ENCODE results near the gene CUX1.

Gene CUX1

DNA sequence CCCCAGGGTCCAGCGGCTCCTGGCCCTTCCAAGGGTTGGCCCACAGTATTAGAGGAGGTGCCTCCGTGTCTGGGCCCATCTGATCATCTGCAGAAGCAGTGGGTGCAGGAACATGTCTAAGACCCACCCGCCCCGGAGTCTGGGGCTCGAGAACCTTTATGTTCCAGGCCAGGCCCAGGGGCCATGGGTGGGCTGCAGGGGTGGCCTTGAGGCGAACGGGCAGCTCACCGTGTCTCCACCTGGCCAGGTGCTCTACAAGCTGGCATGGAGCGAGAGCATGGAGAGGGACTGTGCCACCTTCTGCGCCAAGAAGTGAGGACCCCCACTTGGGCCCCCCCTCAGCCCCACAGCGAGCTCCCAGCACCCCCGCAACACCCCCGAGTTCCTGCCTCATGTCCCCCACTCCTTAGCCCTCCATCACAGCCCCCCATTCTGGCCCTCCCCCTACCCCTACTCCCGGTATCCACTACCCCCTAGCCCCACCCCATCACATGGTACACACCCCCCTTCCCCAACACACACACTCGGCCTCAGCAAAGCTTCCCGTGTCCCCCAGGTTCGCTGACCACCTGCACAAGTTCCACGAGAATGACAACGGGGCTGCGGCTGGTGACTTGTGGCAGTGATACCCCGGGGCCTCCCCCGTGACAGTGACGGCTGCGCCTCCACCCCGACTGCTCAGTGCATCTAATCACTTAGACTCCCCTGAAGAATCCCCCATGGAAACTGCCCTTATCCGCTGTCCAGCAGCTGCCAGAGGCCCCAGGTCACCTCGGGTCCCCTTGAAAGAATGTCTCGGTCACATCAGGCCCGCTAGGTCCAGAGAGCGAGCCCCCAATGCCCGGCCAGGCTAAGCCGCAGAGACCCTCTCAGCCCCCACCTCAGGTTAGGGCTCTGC, 465.3 kb downstream of the CUX1 start:
- H3K4me3 ChIP-seq (replicated peaks; ENCODE audit: insufficient read depth, low read length), result no peak overlapping the region
- TF ChIP-seq POLR2AphosphoS5 (IDR thresholded peaks at IDR 0.05; ENCODE audit: low read depth) (no peak), GABPA (IDR thresholded peaks at IDR 0.05; ENCODE audit: low read depth) (no peak), SPI1 (IDR thresholded peaks at IDR 0.05; ENCODE audit: borderline replicate concordance, low read depth) (no peak)
- TF ChIP-seq, protein P1, sequence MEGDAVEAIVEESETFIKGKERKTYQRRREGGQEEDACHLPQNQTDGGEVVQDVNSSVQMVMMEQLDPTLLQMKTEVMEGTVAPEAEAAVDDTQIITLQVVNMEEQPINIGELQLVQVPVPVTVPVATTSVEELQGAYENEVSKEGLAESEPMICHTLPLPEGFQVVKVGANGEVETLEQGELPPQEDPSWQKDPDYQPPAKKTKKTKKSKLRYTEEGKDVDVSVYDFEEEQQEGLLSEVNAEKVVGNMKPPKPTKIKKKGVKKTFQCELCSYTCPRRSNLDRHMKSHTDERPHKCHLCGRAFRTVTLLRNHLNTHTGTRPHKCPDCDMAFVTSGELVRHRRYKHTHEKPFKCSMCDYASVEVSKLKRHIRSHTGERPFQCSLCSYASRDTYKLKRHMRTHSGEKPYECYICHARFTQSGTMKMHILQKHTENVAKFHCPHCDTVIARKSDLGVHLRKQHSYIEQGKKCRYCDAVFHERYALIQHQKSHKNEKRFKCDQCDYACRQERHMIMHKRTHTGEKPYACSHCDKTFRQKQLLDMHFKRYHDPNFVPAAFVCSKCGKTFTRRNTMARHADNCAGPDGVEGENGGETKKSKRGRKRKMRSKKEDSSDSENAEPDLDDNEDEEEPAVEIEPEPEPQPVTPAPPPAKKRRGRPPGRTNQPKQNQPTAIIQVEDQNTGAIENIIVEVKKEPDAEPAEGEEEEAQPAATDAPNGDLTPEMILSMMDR (IDR thresholded peaks at IDR 0.05; ENCODE audit: insufficient read depth, low read length), result no peak
- TF ChIP-seq, protein P2, sequence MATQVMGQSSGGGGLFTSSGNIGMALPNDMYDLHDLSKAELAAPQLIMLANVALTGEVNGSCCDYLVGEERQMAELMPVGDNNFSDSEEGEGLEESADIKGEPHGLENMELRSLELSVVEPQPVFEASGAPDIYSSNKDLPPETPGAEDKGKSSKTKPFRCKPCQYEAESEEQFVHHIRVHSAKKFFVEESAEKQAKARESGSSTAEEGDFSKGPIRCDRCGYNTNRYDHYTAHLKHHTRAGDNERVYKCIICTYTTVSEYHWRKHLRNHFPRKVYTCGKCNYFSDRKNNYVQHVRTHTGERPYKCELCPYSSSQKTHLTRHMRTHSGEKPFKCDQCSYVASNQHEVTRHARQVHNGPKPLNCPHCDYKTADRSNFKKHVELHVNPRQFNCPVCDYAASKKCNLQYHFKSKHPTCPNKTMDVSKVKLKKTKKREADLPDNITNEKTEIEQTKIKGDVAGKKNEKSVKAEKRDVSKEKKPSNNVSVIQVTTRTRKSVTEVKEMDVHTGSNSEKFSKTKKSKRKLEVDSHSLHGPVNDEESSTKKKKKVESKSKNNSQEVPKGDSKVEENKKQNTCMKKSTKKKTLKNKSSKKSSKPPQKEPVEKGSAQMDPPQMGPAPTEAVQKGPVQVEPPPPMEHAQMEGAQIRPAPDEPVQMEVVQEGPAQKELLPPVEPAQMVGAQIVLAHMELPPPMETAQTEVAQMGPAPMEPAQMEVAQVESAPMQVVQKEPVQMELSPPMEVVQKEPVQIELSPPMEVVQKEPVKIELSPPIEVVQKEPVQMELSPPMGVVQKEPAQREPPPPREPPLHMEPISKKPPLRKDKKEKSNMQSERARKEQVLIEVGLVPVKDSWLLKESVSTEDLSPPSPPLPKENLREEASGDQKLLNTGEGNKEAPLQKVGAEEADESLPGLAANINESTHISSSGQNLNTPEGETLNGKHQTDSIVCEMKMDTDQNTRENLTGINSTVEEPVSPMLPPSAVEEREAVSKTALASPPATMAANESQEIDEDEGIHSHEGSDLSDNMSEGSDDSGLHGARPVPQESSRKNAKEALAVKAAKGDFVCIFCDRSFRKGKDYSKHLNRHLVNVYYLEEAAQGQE (IDR thresholded peaks at IDR 0.05; ENCODE audit: insufficient replicate concordance, low read depth), result no peak
- H3K27ac ChIP-seq (replicated peaks), result no peak overlapping the region

DNA sequence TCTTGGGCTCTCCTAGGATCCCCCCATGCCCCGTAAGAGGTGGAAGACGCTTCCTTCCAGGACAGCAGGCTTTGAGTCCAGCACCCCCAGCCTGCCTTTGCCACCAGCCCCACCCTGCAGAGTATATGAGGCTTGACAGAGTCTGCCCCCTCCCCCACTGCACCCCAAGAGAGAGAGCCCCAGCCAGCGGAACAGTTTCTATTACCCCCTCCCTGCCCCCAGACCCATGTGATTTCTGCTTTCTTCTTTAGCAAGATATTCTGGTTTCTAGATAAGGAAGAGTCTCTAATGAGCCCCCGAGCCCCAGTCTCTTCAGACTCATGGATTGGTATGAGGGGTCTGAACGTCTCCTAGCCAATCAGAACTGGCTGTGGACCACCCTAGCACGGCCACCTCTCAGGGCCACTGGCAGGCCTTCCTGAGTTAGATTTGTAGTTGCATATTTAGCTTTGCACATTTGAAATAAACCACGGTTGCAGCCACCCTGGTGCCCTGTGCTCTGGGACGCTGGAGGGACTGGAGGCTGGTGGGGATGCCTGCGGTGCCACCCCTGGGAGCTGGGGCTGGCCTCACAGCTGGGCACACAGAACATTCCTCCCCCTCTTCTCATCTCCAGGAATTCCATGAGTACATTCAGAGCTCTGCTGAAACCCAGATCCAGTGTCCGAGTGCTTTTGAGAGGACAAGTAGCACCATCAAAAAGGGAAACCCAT, 466.2 kb downstream of the CUX1 start:
- H3K4me3 ChIP-seq (replicated peaks; ENCODE audit: insufficient read depth, low read length), result no peak overlapping the region
- H3K27me3 ChIP-seq (ENCODE audit: insufficient read depth, poor library complexity, severe bottlenecking), result no peaks in the 10 kb centered on the region
- H3K27ac ChIP-seq (replicated peaks), result no peak overlapping the region
- no peak for DNase-seq (ENCODE audit: low read depth in 1 of 2, low spot score in 1 of 2)
- TF ChIP-seq GABPA (IDR thresholded peaks at IDR 0.05; ENCODE audit: low read depth) (no peak), SPI1 (IDR thresholded peaks at IDR 0.05; ENCODE audit: borderline replicate concordance, low read depth) (no peak)
- TF ChIP-seq, protein P2 (IDR thresholded peaks at IDR 0.05; ENCODE audit: insufficient replicate concordance, low read depth), result no peak

More for the DNA sequence above, 465.3 kb downstream of the CUX1 start:
- no peaks in the 10 kb centered on the region for H3K27me3 ChIP-seq (ENCODE audit: insufficient read depth, poor library complexity, severe bottlenecking)
- DNase-seq (ENCODE audit: low read depth in 1 of 2, low spot score in 1 of 2), result no peak

DNA sequence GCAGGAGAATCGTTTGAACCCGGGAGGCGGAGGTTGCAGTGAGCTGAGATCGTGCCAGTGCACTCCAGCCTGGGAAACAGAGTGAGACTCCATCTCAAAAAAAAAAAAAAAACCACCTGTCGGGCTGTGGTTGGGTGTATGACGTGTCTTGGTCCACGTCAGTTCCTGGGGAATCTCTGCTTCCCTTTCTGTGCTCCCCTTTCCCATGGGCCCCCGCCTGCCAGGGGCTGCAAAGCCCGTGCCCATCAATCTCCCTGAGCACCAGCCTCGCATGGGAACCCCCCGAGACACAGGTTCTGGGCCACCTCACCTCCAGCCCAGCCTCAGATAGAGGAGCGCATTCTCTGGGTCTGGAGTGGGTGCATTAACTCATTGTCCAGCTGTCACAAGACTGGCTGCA, 467.0 kb downstream of the CUX1 start:
- Histone ChIP-seq H3K27me3 (ENCODE audit: insufficient read depth, poor library complexity, severe bottlenecking) (no peaks in the 10 kb centered on the region), H3K27ac (replicated peaks) (no peak overlapping the region), H3K4me3 (replicated peaks; ENCODE audit: insufficient read depth, low read length) (no peak overlapping the region)
- DNase-seq (ENCODE audit: low read depth in 1 of 2, low spot score in 1 of 2), result no peak
- TF ChIP-seq SPI1 (IDR thresholded peaks at IDR 0.05; ENCODE audit: borderline replicate concordance, low read depth) (no peak), GABPA (IDR thresholded peaks at IDR 0.05; ENCODE audit: low read depth) (no peak)

DNA sequence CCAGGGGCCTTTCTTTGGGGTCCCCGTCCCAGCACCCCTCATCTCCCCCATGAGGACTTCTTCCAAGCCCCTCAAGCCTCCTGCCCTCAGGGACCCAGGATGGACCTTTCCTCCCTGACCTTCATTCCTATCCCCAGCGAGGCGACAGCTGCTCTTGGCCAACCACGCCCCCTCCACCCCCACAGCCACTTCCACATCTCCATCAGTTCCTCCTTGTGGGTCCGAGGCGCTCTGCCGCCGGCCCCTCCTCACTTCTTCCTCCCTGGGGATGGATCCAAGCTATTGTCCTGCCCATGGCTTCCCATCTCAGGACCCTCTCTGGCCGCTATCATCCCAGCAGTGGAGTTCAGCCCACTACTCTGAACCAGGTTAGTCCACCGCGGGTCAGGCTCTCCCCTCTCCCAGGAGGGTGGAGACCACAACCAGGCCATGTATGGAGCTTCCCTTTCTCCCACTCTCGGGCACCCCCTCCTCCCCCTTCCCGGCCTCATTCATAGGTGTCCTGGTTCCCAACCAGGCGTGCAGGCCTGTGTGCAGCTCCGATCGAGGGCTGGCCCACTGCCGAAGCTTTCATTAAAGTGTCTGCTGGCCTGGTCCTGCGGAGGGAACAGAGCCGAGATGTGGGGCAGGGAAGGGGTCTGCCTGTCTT, 467.6 kb downstream of the CUX1 start:
- Histone ChIP-seq H3K27ac (replicated peaks) (no peak overlapping the region), H3K4me3 (replicated peaks; ENCODE audit: insufficient read depth, low read length) (peak overlapping the region; percentile 7; the same call in 1 of the 2 replicates), H3K27me3 (ENCODE audit: insufficient read depth, poor library complexity, severe bottlenecking) (no peaks in the 10 kb centered on the region)
- TF ChIP-seq, protein P2 (IDR thresholded peaks at IDR 0.05; ENCODE audit: insufficient replicate concordance, low read depth), result no peak
- peak; percentile 82 for TF ChIP-seq SPI1 (IDR thresholded peaks at IDR 0.05; ENCODE audit: borderline replicate concordance, low read depth)
- TF ChIP-seq, protein P1 (IDR thresholded peaks at IDR 0.05; ENCODE audit: insufficient read depth, low read length), result no peak
- DNase-seq (ENCODE audit: low read depth in 1 of 2, low spot score in 1 of 2), result peak in 1 of 2 experiments; percentile 80

Data from HL-60 (cell line).